Upper lobe of right lung (tissue), 1 donor: ENCODE results near the gene ZNF175. TPM values are rescaled to one million over a fixed set of nuclear protein-coding genes. Genes with fewer than 3 reads are reported as not detected.

ENCODE experiments used
- ATAC-seq: fragments of 200-7000 bp; cut with Tn5 transposase; one replicate; pipeline ENCODE4 v1.9.1; 2020; ENCODE audit warnings: mild to moderate bottlenecking, moderate library complexity
- DNase-seq: peaks from one replicate; pipeline ENCODE4 v3.0.0-alpha.2; 2020
- H3K27ac ChIP-seq: fragments of 200-600 bp; one replicate; pipeline ENCODE4 v1.8.0; 2022
- H3K27me3 ChIP-seq: fragments of 200-600 bp; one replicate; pipeline ENCODE4 v1.8.0; 2022; ENCODE audit warnings: mild to moderate bottlenecking
- H3K36me3 ChIP-seq: fragments of 200-600 bp; one replicate; pipeline ENCODE4 v1.8.0; 2022
- H3K4me1 ChIP-seq: fragments of 200-600 bp; one replicate; pipeline ENCODE4 v1.8.0; 2022
- H3K4me3 ChIP-seq: fragments of 200-600 bp; one replicate; pipeline ENCODE4 v1.8.0; 2022; ENCODE audit warnings: mild to moderate bottlenecking
- H3K9me3 ChIP-seq: fragments of 200-600 bp; one replicate; pipeline ENCODE4 v1.8.0; 2022
- intact Hi-C: fragments of 100-400 bp; cut with DNase I; formaldehyde crosslinking; loops from one replicate; pipeline ENCODE4 v1.11.0; 2022
- total RNA-seq: library from RNA; stranded (reverse); fragmentation: NEBNext Ultra II Directional; extraction: Animal tissue kit (Norgen Biotek cat#: 25700); gene quantifications from one replicate; pipeline ENCODE4 v1.2.1, GENCODE V29; 2021
- TF ChIP-seq, protein P1 (sequence below): fragments of 200-600 bp; IDR thresholded peaks from one replicate; pipeline ENCODE4 v1.8.0; 2022; ENCODE audit warnings: antibody characterized with exemption
- donor health status: DM: no; HTN: yes; CAD: no; lungs with severe emphysema.

Gene ZNF175
- total RNA-seq, 1 donor from 2014 or later: 13.8 TPM

DNA sequence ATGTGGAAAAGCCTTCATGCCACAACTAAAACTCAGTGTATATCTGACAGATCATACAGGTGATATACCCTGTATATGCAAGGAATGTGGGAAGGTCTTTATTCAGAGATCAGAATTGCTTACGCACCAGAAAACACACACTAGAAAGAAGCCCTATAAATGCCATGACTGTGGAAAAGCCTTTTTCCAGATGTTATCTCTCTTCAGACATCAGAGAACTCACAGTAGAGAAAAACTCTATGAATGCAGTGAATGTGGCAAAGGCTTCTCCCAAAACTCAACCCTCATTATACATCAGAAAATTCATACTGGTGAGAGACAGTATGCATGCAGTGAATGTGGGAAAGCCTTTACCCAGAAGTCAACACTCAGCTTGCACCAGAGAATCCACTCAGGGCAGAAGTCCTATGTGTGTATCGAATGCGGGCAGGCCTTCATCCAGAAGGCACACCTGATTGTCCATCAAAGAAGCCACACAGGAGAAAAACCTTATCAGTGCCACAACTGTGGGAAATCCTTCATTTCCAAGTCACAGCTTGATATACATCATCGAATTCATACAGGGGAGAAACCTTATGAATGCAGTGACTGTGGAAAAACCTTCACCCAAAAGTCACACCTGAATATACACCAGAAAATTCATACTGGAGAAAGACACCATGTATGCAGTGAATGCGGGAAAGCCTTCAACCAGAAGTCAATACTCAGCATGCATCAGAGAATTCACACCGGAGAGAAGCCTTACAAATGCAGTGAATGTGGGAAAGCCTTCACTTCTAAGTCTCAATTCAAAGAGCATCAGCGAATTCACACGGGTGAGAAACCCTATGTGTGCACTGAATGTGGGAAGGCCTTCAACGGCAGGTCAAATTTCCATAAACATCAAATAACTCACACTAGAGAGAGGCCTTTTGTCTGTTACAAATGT, 16.4 kb downstream of the ZNF175 start:
- Histone ChIP-seq H3K4me3 (no peak overlapping the region), H3K27ac (no peak overlapping the region), H3K4me1 (no peaks in the 10 kb centered on the region), H3K27me3 (no peaks in the 10 kb centered on the region), H3K9me3 (peaks cover 6% of the 10 kb centered on the region), H3K36me3 (peaks cover 41% of the 10 kb centered on the region)
- ATAC-seq (no peak), DNase-seq (no peak)
- TF ChIP-seq, protein P1, sequence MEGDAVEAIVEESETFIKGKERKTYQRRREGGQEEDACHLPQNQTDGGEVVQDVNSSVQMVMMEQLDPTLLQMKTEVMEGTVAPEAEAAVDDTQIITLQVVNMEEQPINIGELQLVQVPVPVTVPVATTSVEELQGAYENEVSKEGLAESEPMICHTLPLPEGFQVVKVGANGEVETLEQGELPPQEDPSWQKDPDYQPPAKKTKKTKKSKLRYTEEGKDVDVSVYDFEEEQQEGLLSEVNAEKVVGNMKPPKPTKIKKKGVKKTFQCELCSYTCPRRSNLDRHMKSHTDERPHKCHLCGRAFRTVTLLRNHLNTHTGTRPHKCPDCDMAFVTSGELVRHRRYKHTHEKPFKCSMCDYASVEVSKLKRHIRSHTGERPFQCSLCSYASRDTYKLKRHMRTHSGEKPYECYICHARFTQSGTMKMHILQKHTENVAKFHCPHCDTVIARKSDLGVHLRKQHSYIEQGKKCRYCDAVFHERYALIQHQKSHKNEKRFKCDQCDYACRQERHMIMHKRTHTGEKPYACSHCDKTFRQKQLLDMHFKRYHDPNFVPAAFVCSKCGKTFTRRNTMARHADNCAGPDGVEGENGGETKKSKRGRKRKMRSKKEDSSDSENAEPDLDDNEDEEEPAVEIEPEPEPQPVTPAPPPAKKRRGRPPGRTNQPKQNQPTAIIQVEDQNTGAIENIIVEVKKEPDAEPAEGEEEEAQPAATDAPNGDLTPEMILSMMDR: no peak
- intact Hi-C loops: no loop called here

GRCh38 chr19:51589511-51589910, 18.4 kb downstream of the ZNF175 start:
- H3K36me3 ChIP-seq: peaks cover 22% of the 10 kb centered on the region
- TF ChIP-seq, protein P1: no peak
- DNase-seq: no peak
- H3K27me3 ChIP-seq: no peaks in the 10 kb centered on the region
- H3K9me3 ChIP-seq: peaks cover 6% of the 10 kb centered on the region
- intact Hi-C loops: no loop called here
- H3K27ac ChIP-seq: no peak overlapping the region
- ATAC-seq: no peak
- no peak overlapping the region for H3K4me3 ChIP-seq
- peaks cover 8% of the 10 kb centered on the region for H3K4me1 ChIP-seq

GRCh38 chr19:51590441-51590840, 19.4 kb downstream of the ZNF175 start:
- intact Hi-C loops: no loop called here

GRCh38 chr19:51592521-51592920, 21.4 kb downstream of the ZNF175 start:
- DNase-seq (no peak), ATAC-seq (no peak)
- intact Hi-C loops: no loop called here
- peaks cover 13% of the 10 kb centered on the region for H3K4me1 ChIP-seq
- no peak overlapping the region for H3K4me3 ChIP-seq
- peaks cover under 1% of the 10 kb centered on the region for H3K9me3 ChIP-seq
- H3K27ac ChIP-seq: no peak overlapping the region
- peaks cover 2% of the 10 kb centered on the region for H3K27me3 ChIP-seq
- TF ChIP-seq, protein P1: no peak
- H3K36me3 ChIP-seq: peaks cover under 1% of the 10 kb centered on the region

More at GRCh38 chr19:51590441-51590840, 19.4 kb downstream of the ZNF175 start:
- no peak for DNase-seq
- no peak for ATAC-seq
- Histone ChIP-seq H3K4me3 (no peak overlapping the region), H3K27me3 (no peaks in the 10 kb centered on the region), H3K36me3 (peaks cover 16% of the 10 kb centered on the region), H3K9me3 (peaks cover 6% of the 10 kb centered on the region), H3K27ac (no peak overlapping the region), H3K4me1 (peaks cover 13% of the 10 kb centered on the region)
- TF ChIP-seq, protein P1: no peak

- DNase-seq: no peak
- Histone ChIP-seq H3K4me1 (peaks cover 13% of the 10 kb centered on the region), H3K27ac (peak overlapping the region; percentile 39), H3K4me3 (peak overlapping the region; percentile 75), H3K36me3 (no peaks in the 10 kb centered on the region), H3K27me3 (peaks cover 10% of the 10 kb centered on the region), H3K9me3 (no peaks in the 10 kb centered on the region)
- TF ChIP-seq, protein P1: no peak
- intact Hi-C loops: no loop called here
- no peak for ATAC-seq
Observed at GRCh38 chr19:51593138-51593890, 22.2 kb downstream of the ZNF175 start.
